OCI-LY7 (cell line): ENCODE results near the gene VAC14. TPM values are rescaled to one million over a fixed set of nuclear protein-coding genes. Genes with fewer than 3 reads are reported as not detected.

Source experiments
- BruUV-seq: library from RNA; stranded (reverse); fragments of 400-500 nt; replicated peaks from 2 replicates; lab custom pipeline; 2021; lab: Mats Ljungman, UMichigan
- CTCF ChIA-PET: fragments of 300-600 bp; sonication (Branson Sonifier 250); formaldehyde crosslinking; loops from one replicate; lab custom pipeline; 2022; ENCODE audit warnings: antibody characterized with exemption; ENCODE audit not compliant: unreplicated experiment; lab: Charles Lee
- POLR2A ChIA-PET: fragments of 300-600 bp; sonication (Branson Sonifier 250); formaldehyde crosslinking; loops from one replicate; lab custom pipeline; 2022; ENCODE audit warnings: antibody characterized with exemption; lab: Charles Lee
- DNase-seq: peaks from one replicate; pipeline ENCODE4 v3.0.0-alpha.2; 2015; ENCODE audit warnings: low spot score
- H2AFZ ChIP-seq: fragments of 200-600 bp; sonication (generic), shearing (Covaris generic); 2 replicates; pipeline ENCODE4 v1.6.1; 2014; ENCODE audit warnings: mild to moderate bottlenecking, antibody characterized with exemption, low read length, moderate library complexity
- H3K27ac ChIP-seq: fragments of 200-600 bp; sonication (generic); 2 replicates; pipeline ENCODE4 v1.5.1; 2014; ENCODE audit warnings: mixed run types, low read depth, mild to moderate bottlenecking, moderate library complexity, low read length, inconsistent platforms; ENCODE audit not compliant: poor library complexity, severe bottlenecking
- H3K36me3 ChIP-seq: fragments of 200-600 bp; sonication (generic); 2 replicates; pipeline ENCODE4 v1.6.1; 2014; ENCODE audit warnings: mild to moderate bottlenecking, antibody characterized with exemption, low read length, moderate library complexity, mixed read lengths; ENCODE audit not compliant: insufficient read depth
- H3K4me1 ChIP-seq: fragments of 200-600 bp; sonication (generic); 2 replicates; pipeline ENCODE4 v1.5.1; 2014; ENCODE audit warnings: mild to moderate bottlenecking, low read length; ENCODE audit not compliant: insufficient read depth, poor library complexity, severe bottlenecking
- H3K4me2 ChIP-seq: fragments of 200-600 bp; sonication (generic); 2 replicates; pipeline ENCODE4 v1.6.1; 2014; ENCODE audit warnings: mild to moderate bottlenecking, low read length
- H3K4me3 ChIP-seq: fragments of 200-600 bp; sonication (generic); 2 replicates; pipeline ENCODE4 v1.5.1; 2014; ENCODE audit warnings: mild to moderate bottlenecking, low read depth, low read length; ENCODE audit not compliant: poor library complexity, severe bottlenecking
- H3K79me2 ChIP-seq: fragments of 200-600 bp; sonication (generic); 2 replicates; pipeline ENCODE4 v1.6.1; 2016; ENCODE audit warnings: low read depth, mild to moderate bottlenecking, low read length, moderate library complexity, mixed read lengths; ENCODE audit not compliant: insufficient read depth
- H3K9me2 ChIP-seq: fragments of 200-600 bp; sonication (generic); 2 replicates; pipeline ENCODE4 v1.6.1; 2016; ENCODE audit warnings: mild to moderate bottlenecking, low read length, mixed read lengths; ENCODE audit not compliant: insufficient read depth
- H3K9me3 ChIP-seq: fragments of 200-600 bp; sonication (generic); 2 replicates; pipeline ENCODE4 v1.6.1; 2014; ENCODE audit warnings: mild to moderate bottlenecking, mixed run types, low read length, mixed read lengths
- H4K20me1 ChIP-seq: fragments of 200-600 bp; sonication (generic); 2 replicates; pipeline ENCODE4 v1.6.1; 2014; ENCODE audit warnings: mild to moderate bottlenecking, antibody characterized with exemption, low read length, moderate library complexity, mixed read lengths; ENCODE audit not compliant: insufficient read depth
- EZH2phosphoT487 ChIP-seq: fragments of 200-600 bp; sonication (generic); IDR thresholded peaks from 2 replicates; pipeline ENCODE4 v1.6.1; 2018; ENCODE audit warnings: low read depth, borderline replicate concordance, mild to moderate bottlenecking, mixed run types, antibody characterized with exemption, low read length, moderate library complexity, mixed read lengths
- intact Hi-C: fragments of 100-400 bp; cut with micrococcal nuclease; formaldehyde crosslinking; loops from one replicate; pipeline ENCODE4 v1.10.0; 2022; ENCODE audit not compliant: unreplicated experiment
- total RNA-seq, 2 experiments: library from RNA; depleted of rRNA in 1 of 2; stranded (reverse); fragments of >200 nt in 1 of 2; shearing (Covaris generic) in 1 of 2; gene quantifications; 2 replicates each; pipeline ENCODE4 v1.2.3, GENCODE V29; 2014 to 2022
- TF ChIP-seq, protein P1 (sequence below): fragments of 200-600 bp; sonication (generic); conservative IDR thresholded peaks from 2 replicates; pipeline ENCODE4 v1.5.1; 2014; ENCODE audit warnings: mild to moderate bottlenecking, antibody characterized with exemption, low read length, moderate library complexity, mixed read lengths

The VAC14 gene
- total RNA-seq, 2 experiments from 2014 or later, result 37.6 to 43.1 TPM

DNA sequence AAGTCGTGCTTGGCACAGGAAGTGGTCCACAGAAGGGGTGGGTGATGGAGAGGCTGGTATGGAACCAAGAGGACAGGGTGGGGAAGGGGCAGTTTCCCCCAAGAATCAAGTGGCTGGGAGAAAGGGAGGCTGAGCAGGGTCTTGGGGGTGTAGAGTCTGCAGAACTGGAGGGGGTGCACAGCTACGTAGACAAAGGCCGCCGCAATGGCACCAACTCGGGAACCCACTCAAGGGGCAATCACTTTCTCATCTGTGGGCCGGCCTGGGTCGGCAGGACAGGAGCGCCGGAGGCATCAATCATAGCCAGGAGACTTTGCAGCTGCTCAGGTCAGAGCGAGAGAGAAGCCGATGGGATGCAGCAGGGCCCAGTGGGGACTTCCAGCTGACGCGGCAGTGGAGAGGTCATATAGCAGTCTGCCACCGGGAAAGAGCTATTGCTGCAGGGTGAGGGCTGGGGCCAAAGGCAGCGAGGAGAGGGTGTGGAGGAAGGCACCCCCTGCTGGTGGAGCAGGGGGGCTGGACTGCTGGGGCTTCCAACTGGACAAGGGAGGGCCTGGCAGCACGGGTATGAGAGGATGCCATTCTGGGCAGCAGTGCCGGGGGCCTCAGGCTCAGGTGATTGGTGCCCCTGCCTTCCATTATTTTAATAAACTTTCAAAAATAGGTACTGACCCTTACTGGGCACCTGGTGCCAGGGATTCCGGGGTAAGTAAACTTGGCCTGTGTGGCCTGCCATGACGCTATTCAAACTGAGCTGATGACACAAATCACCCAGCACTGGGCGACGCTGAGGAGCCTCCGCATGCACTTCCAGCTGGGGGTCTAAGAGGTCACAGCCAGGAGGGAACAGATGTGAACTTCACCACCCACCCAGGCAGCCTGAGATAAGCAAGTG, 62.6 kb downstream of the VAC14 start:
- DNase-seq, result peak; percentile 26
- Histone ChIP-seq H2AFZ (no peak overlapping the region), H3K4me3 (no peak overlapping the region), H3K4me1 (peaks cover 18% of the 10 kb centered on the region), H3K9me3 (no peaks in the 10 kb centered on the region), H3K27ac (peak overlapping the region; percentile 59), H3K4me2 (peak overlapping the region; percentile 69), H3K9me2 (no peaks in the 10 kb centered on the region), H3K79me2 (no peaks in the 10 kb centered on the region), H3K36me3 (peaks cover 11% of the 10 kb centered on the region), H4K20me1 (no peaks in the 10 kb centered on the region)
- intact Hi-C loops, result no loop called here
- POLR2A ChIA-PET, result interaction anchor here (0.6 kb wide), 1 partner anchor 31 kb away, joined by 3 read pairs; no protein-coding TSS in a partner anchor
- CTCF ChIA-PET, result no interaction called here
- BruUV-seq, result no TSS peak
- TF ChIP-seq EZH2phosphoT487, result no peak
- TF ChIP-seq, protein P1, sequence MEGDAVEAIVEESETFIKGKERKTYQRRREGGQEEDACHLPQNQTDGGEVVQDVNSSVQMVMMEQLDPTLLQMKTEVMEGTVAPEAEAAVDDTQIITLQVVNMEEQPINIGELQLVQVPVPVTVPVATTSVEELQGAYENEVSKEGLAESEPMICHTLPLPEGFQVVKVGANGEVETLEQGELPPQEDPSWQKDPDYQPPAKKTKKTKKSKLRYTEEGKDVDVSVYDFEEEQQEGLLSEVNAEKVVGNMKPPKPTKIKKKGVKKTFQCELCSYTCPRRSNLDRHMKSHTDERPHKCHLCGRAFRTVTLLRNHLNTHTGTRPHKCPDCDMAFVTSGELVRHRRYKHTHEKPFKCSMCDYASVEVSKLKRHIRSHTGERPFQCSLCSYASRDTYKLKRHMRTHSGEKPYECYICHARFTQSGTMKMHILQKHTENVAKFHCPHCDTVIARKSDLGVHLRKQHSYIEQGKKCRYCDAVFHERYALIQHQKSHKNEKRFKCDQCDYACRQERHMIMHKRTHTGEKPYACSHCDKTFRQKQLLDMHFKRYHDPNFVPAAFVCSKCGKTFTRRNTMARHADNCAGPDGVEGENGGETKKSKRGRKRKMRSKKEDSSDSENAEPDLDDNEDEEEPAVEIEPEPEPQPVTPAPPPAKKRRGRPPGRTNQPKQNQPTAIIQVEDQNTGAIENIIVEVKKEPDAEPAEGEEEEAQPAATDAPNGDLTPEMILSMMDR, result peak; percentile 61

DNA sequence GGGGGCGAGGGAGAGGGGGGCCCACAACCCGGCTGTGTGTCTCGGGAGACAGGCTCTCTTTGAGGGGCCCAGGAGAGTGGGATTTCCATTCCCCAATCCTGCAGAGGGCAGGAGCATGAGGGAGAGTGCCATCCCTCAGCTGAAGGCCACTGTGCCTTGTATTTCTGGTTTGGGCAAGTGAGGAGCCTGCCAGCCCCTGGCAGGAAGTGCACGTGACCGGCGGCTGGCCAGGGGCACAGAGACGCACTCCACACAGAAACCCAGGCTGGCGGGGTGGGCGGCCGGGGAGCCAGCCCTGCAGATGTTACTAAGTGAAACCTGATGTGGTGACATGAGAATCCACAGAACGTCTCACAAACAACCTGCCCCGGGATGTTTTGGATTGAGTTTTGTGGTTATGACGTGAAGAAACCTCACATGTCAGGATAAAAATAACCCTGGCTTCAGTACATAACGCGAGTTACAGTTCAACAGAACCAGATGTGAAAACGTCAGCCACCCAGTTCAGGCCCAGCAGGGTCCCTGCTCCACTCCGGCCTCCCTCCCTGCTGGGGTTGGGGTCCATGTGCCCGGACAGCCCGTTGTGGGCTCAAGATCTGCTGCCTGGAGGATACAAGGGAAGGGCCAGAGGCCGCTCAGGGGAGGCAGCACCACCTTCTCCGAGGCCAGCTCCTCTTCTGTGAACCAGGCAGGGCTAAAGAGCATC, 63.4 kb downstream of the VAC14 start:
- Histone ChIP-seq H3K79me2 (no peaks in the 10 kb centered on the region), H4K20me1 (no peaks in the 10 kb centered on the region), H3K4me2 (peak overlapping the region; percentile 69), H3K9me3 (no peaks in the 10 kb centered on the region), H3K27ac (peak overlapping the region; percentile 59), H3K9me2 (no peaks in the 10 kb centered on the region), H2AFZ (peak overlapping the region; percentile 64; the same call in 1 of the 2 replicates), H3K4me3 (peak overlapping the region; percentile 9), H3K4me1 (peaks cover 18% of the 10 kb centered on the region), H3K36me3 (peaks cover 3% of the 10 kb centered on the region)
- peak; percentile 65 for DNase-seq
- ChIA-PET POLR2A (interaction anchor here (0.6 kb wide), 1 partner anchor 32 kb away, joined by 3 read pairs; no protein-coding TSS in a partner anchor), CTCF (no interaction called here)
- no peak for TF ChIP-seq EZH2phosphoT487
- TF ChIP-seq, protein P1, result no peak
- BruUV-seq, result no TSS peak
- intact Hi-C loops, result no loop called here
